ENCODE measurements around the gene RPL36.
"Not testable (repeated sequence)": the region's sequence is repeated elsewhere in the genome, so short reads cannot be mapped to it uniquely, and the experiment has no call there.

Gene RPL36

GRCh38 chr19:5707576-5708575, 17.8 kb downstream of the RPL36 start:
- DNase-seq = no peak

- no peak for DNase-seq
Observed at GRCh38 chr19:5711025-5711424, 20.9 kb downstream of the RPL36 start.

GRCh38 chr19:5711713-5712161, 21.6 kb downstream of the RPL36 start:
- DNase-seq = no peak

DNA sequence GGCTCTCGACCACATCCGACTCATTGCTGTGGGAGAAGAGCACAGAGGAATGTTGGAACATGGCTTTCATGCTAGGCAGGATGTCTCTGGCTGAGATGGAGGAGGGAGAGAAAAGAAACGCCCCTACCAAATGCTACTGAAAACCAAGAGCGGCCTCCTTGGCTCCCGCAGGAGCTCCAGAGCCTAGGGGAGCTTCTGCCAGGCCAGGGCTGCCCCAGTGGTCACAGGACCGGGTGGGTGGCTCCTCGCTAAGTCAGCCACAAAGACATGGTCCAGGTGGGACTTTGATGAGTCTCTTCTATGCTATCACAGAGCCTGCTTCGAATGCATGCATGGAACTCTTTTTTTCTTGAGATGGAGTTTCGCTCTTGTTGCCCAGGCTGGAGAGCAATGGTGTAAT, 23.1 kb downstream of the RPL36 start:
- no peak for DNase-seq

DNA sequence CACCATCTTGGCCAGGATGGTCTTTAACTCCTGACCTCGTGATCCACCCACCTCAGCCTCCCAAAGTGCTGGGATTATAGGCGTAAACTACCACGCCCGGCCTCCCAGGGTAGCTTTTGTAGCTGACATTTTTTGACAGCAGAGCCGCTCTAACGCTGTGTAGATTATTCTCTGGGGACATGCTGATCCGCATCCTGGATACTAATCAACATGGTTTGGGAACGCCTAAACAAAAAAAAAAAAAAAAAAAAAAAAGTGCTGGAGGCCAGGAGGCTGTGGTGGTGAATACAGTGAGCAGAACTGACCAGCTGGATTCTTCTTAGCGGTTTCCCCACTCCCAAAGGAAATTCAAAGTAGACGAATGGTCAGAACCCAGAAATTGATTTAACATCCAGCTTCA, 24.7 kb downstream of the RPL36 start:
- DNase-seq = no peak

DNA sequence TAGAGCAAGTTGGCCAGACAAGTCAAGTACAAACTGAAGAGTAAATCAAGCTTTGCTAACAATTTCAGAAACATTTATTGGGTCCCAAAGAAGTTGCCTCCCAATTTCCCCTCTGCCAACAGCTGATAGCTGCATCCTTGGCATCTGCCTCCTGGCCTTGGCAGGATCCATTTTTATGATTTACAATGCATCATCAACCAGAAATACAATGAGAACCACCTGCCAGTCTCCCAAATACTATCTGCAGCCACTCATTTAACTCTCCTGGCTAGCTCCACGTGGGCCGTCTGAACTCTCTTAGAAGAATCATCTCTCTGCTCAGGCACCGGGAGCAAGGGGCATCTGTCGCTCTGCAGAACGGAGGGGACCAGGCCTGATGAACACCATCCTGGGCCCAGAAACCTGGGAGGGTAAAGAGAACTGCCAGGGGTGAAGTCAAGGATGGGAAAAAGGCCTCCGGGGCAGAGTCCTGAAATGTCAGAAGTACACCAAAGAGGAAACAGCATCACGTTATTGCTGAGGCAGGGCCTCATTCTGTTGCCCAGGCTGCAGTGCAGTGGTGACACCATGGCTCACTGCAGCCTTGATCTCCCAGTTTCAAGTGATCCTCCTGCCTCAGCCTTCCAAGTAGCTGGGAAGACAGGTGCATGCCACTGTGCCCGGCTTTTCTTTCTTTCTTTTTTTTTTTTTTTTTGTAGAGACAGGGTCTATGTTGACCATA, 27.3 kb downstream of the RPL36 start:
- no peak for DNase-seq

GRCh38 chr19:5718037-5718578, 28.0 kb downstream of the RPL36 start:
- DNase-seq = no peak

GRCh38 chr19:5718579-5719273, 28.6 kb downstream of the RPL36 start:
- DNase-seq = no peak

DNA sequence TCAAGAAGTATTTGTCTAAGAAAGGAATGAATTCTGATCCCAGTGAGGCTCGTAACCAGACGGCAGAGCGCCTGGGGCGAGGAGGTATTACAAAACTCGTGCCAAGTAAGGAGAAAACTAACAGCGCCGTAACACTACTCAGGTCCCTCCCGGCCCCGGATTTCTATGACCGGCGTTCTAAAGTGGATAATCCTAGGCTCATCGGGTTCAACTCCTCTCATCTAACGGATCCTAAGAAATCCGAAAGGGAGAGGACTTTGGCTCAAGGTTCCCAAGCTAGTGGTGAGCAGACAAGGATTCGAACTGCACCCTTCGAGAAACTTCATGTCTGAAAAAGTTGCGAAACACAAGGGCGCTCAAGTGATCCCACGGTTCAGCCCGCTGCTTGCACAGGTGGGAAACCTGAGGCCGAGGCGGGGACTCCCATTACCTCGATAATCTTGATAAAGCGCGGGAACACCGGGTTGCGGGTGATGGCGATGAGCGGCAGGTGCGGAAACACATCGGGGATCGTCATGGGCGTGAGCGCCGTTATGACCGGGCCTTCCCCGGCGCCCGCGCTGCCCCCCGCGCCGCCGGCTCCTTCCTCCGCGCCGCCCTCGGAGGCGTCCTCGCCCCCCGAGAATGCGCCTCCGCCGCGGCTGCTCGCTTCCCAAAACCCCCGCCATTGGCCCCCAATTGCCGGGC, 29.3 kb downstream of the RPL36 start:
- no peak for DNase-seq

GRCh38 chr19:5719961-5720790, 30.1 kb downstream of the RPL36 start, which contains the start of the genes CATSPERD and LONP1:
Gene CATSPERD (plus strand): TSS chr19:5720637. CDS start chr19:5720738, 101 bp downstream.
Gene LONP1 (minus strand): TSS chr19:5720146. CDS start chr19:5720132, 14 bp downstream.
- DNase-seq = peak; percentile 100

- DNase-seq = no peak
Observed at GRCh38 chr19:5727453-5728050, 37.5 kb downstream of the RPL36 start.

DNA sequence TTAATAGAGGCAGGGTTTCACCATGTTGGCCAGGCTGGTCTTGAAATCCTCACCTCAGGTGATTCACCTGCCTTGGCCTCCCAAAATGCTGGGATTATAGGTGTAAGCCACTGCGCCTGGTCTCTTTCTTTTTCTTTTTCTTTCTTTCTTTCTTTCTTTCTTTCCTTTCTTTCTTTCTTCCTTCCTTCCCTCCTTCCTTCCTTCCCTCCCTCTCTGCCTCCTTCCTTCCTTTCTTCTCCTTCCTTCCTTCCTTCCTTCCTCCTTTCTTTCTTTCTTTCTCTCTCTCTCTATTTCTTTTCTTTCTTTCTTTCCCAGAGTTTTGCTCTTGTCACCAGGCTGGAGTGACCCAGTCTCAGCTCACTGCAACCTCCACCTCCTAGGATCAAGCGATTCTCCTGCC, 43.1 kb downstream of the RPL36 start:
- not testable (repeated sequence) for DNase-seq

GRCh38 chr19:5738423-5738822, 48.3 kb downstream of the RPL36 start:
- no peak for DNase-seq
